Measurements from ENCODE around the gene PPM1A.

Gene PPM1A

GRCh38 chr14:60327447-60328331 is 78.7 kb downstream of the PPM1A start:
- peak; percentile 75 for DNase-seq

- DNase-seq = no peak
Measured at GRCh38 chr14:60328583-60328982, 79.6 kb downstream of the PPM1A start.

GRCh38 chr14:60329274-60329673 is 80.3 kb downstream of the PPM1A start:
- DNase-seq = no peak

GRCh38 chr14:60331201-60332045 is 82.4 kb downstream of the PPM1A start:
- DNase-seq = peak; percentile 82

GRCh38 chr14:60332046-60332399 is 83.0 kb downstream of the PPM1A start:
- no peak for DNase-seq

GRCh38 chr14:60332869-60333268 is 83.8 kb downstream of the PPM1A start:
- DNase-seq = no peak

GRCh38 chr14:60339571-60339970 is 90.5 kb downstream of the PPM1A start:
- no peak for DNase-seq

GRCh38 chr14:60343571-60344071 is 94.6 kb downstream of the PPM1A start:
- no peak for DNase-seq

GRCh38 chr14:60344751-60345150 is 95.7 kb downstream of the PPM1A start:
- no peak for DNase-seq

GRCh38 chr14:60346706-60347105 is 97.7 kb downstream of the PPM1A start:
- DNase-seq = no peak

GRCh38 chr14:60348211-60348610 is 99.2 kb downstream of the PPM1A start:
- DNase-seq = no peak

Measured in NCI-H524 treated with DMSO at 0.1 percent for 48 hours (cell line).